ENCODE data around the gene BCL2.
A peak's percentile ranks its signal among the peaks of the same experiment; 100 is the strongest.
"Not testable (repeated sequence)": the region's sequence is repeated elsewhere in the genome, so short reads cannot be mapped to it uniquely, and the experiment has no call there.

Gene BCL2

DNA sequence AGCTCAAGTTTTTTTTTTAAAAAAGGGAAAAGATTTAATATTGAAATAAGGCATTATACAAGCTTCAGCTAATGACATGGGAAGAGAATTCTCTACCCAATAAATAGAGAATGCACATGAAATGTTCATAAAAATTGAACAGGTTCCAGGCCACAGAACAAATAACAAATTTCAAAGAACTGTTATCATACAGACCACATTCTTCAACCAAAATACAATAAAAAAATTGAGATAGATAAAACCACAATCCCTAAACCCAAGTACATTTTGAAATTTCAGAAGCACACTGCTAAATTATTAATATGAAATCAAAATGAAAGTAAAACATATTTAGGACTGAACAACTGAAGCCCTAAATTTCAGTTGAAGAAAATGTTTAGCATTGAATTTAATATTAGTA, 89.6 kb downstream of the BCL2 start:
- no peak for DNase-seq

DNA sequence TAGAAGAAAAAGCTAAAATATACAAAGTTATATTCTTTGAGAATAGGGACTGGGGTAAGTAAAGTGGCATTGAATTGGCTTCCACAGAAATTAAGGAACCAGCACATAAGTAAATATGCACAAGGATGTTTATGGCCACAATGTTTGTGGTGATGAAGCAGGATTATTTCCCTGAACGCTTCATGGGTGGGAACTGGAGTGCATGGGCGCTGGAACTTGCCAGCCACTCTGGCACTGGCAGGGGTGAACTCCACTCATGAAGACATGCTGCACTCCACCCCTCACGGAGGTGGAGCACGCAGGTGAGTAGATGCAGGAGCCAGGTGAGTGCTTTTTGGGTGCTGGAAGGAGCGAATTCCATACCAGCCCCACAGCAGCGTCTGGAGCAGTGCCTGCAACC, 94.1 kb downstream of the BCL2 start:
- DNase-seq = no peak

DNA sequence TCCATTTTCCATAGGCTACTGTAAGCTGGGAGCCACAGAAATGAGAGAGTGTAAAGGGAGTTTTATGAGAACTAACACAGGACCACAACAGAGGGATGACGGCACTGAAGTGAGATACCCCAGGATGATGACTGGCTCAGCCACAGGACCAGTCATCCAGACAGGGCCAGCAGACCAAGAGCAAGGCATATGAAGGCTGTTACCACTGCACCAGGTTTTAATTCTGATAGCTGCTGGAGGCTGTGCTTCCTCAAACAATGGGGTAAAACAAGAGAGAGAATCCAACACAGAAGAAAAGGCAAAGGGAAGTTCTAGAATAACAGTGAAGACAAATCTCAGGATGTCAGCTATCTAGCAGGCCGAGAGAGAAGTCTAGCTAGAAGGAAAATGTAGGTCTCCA, 94.9 kb downstream of the BCL2 start:
- no peak for DNase-seq

DNA sequence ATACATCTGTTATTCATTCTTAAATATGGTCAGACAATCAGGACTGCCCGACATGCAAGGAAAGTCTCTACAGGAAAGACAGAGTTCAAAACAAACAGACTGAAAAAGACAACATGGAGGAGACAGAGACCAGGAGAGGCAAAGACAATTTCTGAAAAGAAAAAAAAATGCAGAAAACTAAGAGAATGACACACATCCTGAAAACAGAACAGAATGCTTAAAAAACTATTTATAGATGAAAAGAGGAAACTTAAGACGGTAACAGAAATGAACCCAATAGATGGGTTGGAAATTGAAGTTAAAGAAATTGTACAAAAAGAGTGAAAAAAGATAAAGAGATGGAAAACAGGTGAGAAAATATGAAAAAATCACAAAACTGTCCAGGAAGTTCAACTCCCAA, 95.7 kb downstream of the BCL2 start:
- no peak for DNase-seq

DNA sequence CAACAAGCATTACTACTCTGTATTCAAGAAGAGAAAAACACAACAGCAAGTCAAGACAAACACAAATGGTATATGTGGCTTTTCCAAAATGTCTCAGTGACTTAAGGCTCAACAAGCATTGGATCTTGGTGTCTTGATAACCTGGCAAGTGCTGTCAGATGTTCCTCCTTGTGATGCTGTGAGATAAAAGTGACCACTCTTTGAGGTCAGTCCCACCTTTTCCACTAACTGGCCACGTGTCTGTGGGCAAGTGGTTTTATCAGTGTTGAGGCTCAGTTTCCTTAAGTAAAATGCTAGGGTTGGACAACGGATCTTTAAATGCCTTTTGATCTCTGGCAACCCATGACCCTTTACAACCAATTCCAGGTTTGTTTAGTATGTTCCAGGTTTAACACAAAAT, 98.7 kb downstream of the BCL2 start:
- DNase-seq = peak in 1 of 5 donors; percentile 56

DNA sequence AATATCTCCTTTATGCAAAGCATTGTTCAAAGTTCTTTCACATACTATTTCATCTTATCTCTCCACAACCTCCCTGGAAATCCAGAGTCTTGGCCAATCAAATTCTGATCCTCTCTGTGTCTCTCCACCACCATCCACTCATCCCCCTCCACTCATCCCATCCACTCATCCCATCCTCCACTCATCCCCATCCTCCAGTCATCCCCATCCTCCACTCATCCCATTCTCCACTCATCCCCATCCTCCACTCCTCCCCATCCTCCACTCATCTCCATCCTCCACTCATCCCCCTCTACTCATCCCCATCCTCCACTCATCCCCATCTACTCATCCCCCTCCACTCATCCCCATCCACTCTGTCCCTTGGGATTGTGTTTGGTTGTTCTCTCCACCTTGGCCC, 101.1 kb downstream of the BCL2 start:
- DNase-seq = no peak

DNA sequence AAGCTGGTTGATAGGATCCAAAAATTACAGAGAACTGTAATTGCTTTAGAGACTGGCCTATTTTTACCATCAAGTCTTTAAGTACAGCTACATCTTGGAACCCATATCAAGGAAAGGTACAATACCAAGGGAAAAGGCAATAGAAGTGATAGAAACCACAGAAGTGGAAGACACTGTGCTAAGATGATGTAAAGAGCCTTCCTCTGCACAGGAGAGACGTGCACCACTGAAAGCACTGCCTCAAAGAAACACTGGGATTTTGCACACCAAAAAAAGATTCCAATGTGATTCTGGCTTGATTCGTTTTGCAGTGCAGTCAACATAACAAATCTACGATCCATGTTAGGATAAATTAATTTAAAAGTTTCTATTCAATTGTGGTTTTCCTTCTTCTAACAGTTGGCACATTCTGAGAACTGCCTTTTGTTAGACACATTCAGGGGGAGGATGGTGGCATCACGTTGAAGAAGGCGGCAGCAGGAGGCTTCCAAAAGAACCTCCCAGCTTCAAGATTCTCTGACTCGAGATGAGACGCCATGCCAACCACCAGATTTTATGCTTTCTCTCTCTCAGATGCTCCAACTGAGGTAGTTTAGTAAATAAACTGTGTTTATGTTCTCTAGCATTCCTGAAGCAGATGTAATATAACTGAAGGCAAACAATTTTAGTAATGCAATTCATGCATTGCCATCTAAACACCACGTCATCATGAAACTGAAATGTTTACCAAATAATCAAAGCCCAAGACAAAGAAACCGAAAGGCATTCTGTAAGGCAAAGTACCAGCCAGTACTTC, 102.9 kb downstream of the BCL2 start:
- peak in 1 of 5 donors; percentile 80 for DNase-seq

DNA sequence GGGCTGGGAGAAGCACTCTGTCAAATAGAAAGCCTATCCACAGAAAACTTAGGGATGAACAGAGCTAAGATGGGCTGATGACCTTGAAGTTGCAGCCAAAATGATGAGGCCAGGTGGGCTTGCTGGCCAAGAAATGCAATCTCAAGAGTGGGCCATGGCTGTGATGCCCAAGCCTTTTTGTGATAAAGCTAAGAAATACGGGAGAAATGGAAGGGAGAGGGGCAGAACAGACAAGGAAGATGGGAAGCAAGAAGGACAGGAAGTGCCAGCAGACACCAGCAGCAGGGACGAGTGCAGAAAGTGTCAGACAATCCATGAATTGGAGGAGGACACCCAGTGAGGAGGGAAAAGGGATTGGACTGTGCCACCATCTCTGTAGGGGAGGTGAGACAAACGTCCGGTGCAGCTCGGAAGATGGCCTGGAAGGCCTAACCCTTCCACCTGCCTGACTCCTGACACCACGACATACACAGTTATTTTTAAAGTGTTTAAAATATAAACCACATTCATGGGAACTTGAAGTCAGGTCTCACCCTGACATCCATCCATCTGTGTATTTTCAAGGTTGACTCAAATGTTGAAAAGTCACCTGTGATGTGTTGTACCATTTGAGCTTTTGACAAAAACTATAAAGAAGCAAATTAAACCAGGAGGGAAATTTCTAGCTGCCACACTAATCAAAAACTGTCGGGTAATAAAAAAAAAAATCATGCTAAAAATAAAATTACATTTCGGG, 105.5 kb downstream of the BCL2 start:
- DNase-seq = peak in 1 of 5 donors; percentile 39

DNA sequence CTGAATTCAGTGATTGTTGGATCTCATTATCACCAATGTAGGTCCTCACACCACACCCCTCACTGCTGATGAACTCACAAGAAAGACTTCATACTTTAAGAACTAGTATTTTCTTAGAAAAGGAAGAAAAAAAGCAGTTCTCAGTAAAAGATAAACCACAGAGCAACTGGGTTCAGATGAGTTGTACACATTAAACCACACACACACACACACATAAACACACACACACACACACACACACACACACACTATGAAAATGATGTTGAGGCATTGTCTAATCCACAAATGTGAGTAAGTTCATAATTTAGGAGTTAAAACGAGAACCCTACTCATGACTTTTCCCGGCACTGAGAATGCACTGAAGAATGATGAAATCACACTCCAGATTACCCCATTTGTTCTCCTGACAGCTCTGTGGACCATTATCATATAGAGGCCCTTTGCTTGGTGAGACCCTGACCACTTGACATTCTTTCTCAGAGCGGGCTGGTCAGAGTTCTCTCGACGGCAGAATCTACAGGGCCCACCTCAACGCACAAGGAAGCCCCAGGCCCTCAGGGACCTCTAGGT, 106.2 kb downstream of the BCL2 start:
- peak in 1 of 5 donors; percentile 94 for DNase-seq

DNA sequence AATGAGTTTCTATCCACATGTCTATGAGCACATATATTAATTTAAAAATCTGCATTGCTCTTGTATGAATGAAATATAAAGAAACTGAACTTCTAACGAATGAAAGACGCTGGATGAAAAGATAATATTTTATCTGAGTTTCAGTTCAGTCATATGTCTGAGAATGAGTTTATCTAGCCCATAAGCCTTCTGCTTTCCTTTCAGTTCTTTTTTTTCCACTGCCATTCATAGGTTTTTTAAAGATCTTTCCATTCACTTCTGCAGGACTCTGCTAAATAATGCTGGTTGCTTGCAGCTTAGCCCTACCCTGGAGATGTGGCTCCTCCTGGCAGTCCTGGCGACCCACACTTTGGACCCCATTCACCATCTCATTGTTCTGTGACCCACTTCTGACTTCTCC, 109.0 kb downstream of the BCL2 start:
- peak in 1 of 5 donors; percentile 43 for DNase-seq

DNA sequence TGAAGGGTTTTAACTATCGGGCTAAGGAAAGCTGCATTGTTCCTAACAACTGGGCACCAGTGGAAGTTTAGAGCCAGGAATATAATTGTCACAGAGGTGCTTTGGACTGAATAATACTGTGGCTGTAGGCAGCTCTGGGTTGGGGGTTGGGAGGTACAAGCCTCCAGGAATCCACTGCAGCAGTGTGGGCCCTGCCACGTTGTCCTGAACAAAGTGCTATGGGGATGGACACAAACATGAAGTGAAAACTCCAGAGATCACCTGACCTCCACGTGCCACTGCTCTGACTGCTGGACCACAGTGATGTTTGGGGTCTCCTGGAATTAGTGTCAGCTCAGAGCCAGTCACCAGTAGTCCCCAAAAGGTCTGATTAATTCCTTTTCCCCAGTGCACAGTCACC, 110.9 kb downstream of the BCL2 start:
- DNase-seq = no peak

DNA sequence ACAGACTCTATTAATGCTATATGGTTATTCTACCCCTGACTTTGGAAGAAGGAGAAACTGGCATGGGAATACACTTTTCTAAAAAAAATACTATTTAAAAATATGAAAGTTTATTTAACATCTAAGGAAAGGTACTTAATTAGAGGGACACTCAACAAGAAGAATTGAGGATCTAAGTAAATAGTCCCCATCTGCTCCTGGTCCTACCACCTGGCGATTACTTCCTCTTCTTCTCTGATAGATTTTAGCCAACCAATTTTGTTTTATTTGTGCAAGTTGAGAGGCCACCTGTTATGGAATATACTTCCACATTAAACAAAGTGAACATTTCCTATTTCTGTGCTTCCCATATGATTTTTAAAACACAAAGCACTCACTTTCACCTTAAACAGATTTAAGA, 111.7 kb downstream of the BCL2 start:
- DNase-seq = no peak

DNA sequence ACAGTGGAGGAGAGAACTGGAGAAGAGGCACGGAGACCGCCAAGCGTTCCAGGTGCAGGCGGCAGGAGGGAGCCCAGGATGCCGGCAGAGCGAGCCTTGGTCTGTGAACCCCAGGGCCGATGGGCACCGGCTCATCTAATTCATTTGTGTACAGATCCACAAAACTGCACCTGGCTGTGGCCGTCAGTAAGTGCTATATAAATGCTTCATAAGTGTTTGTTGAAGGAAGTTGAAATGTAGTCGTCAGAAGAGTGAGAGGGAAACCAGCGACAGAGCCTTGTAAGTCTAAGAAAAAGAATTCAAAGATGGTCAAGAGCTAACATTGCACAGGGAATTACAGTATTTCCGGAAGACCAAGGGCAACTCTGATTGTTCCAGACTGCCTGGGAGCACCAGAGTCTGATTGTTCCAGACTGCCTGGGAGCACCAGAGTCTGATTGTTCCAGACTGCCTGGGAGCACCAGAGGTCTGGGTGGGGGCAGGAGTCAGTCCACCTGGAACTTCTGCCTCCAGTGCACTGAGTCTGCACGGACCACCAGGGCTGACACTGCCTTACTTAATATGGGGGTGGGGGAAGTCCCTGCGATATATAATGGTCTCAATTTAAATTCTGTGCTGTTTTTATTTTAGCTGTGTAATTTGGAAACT, 112.3 kb downstream of the BCL2 start:
- peak in 1 of 5 donors; percentile 53 for DNase-seq

DNA sequence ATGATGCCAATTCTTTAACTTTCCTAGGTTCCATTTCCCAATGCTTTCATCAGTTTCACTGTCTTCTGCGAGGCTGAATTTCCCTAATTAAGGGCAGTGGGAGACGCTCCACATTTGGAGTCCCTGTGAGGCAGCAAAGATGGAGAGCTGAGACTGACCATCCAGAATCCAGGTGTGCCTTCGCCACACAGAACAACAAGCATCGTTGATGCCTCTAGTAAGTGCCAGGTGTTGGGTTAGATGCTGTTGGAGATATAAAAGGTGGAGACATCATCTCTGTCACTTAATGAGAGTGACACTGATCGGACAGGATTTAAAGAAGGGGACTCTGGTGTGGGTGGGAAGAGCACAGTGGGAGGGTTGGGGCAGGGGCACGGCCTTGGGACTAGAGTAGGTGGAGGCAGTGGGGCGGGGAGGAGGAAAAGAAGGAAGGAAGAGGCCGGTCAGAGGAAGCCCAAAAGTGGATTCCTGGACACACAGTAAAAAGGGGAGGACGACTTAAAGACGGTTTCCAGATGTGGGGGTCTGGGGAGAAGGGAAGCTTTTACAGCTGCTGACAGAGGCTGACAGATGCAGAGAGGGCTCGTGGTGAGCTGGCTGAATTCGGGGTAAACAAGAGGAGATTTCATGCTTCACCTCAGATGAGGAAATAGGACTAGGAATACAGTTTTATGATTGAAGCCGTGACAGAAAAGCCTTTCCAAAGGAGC, 113.0 kb downstream of the BCL2 start:
- DNase-seq = no peak

DNA sequence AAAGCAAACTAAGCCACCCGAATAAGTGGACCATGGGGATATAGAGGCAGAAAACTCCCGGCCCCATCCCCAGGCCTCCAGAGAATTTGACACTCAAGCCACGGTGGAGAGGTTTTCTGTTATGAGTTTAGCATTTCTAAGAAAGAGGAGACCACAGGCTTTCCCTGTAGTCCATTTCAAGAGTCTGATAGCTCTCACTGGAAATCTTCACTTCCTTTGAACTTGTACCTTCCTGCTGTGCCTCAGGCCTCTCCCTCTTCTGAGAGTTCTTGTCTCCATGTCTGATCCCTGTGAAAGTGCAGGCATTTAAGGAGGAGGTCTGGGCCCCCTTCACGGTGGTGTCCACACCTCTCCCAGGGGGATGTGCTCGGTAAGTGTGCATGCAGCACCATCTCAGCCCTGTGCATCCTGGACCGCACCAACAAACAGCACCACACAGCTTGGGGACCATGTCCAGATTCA, 113.7 kb downstream of the BCL2 start:
- peak in 1 of 5 donors; percentile 80 for DNase-seq

DNA sequence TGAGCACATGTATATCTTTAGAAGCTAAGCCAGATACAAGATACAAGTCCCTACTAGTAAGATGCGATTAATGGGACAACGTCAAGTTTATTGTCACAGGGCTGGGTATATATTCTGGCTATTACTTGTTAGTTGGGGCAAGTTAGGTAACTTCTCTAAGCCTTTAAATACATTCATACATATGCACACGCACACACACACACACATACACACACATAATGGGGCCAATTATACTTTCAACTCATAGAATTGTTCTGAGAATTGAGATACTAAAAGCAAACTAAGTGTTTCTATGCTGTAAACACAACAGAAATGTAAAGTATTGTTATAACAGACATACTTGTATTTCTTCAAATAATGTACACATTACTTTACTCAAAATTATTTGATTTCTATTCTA, 116.1 kb downstream of the BCL2 start:
- no peak for DNase-seq

DNA sequence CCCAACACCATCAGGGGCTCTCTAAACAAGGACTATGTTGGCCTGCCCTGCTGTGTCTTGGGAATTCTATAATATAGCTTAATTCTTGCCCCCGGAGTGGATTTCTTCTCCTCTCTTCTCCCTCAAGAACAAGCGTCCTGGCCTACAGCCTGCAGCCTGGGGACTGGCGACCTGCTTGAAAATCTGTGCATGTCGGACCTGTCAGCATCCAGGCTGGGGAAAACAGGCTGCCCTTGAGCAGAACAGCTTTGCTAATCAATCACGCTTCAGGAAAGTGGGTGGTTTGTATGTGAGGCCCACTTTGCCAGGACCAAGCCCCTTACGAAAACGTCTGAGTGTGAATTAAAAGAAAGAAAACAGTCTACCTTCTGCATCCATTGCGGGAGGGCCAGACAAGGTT, 116.7 kb downstream of the BCL2 start:
- no peak for DNase-seq

DNA sequence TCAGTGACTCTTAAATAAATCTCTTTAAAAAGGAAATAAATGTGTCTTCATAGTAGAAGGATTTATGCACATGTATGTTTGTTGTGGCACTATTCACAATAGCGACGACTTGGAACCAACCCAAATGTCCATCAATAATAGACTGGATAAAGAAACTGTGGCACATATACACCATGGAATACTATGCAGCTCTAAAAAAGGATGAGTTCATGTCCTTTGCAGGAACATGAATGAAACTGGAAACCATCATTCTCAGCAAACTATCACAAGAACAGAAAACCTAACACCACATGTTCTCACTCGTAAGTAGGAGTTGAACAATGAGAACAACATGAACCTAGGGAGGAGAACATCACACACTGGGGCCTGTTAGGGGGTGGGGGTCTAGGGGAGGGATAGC, 118.1 kb downstream of the BCL2 start:
- DNase-seq = not testable (repeated sequence)

DNA sequence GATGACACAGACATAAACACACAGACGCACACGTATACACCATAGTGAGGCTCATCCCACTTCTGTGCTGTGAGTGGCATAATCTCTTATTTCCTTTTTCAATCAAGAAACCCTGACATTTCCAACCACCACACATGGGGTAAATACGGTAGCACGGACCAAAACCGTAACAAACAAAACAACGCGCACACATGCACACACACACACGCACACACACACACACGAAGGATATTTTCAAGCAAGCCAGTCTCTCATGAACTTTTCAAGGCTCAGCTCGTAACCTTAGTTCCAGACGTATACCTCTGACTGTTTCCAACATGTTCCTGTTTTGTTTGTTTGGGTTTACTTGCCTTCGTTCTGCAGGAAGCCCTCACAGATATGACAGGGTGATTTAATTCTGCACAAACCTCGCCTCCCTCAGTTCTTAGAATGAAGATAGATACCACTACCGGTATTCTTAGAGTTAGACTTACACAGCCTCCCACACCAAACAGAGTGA, 119.8 kb downstream of the BCL2 start:
- DNase-seq = peak in 3 of 5 donors; percentile 10 to 92 (median 25)

DNA sequence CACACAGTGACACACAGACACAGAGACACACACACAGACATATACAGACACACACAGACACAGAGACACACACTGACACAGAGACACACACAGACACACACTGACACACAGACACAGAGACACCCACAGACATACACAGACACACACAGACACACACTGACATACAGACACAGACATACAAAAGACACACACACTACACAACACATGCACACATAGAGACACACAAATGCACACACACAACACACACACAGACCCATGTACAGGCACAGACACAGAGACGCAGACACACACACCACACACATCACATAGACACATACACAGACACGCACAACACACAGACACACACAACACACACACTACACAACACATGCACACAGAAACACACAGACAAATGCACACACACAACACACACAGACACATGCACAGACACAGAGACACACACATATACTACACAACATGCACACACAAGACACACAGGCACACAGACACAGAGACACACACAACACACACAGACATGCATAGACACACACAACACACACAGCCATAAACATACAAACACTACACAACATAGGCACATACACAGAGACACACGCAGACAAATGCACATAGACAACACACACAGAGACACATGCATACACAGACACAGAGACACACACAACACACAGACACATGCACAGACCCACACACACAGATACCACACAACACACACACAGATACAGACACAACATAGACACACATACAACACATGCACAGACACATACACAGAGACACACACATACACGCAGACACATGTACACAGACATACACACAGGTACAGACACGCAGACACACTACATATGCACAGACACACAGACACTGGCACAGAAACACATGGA, 120.5 kb downstream of the BCL2 start:
- DNase-seq = peak in 1 of 5 donors; percentile 47

DNA sequence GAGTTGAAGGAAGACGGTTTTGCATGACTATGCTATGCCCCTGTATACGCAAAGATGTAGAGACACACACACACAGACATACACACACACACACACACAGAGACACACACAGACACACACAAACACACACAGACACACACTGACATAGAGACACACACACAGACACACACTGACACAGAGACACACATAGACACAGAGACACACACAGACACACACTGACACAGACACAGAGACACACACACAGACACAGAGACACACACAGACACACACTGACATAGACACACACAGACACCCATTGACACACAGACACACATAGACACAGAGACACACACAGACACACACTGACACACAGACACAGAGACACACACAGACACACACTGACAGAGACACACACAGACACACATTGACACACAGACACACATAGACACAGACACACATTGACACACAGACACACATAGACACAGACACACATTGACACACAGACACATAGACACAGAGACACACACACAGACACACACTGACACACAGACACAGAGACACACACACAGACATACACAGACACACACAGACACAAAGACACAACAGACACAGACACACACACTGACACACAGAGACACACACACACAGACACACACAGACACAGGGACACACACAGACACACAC, 121.3 kb downstream of the BCL2 start:
- peak in 1 of 5 donors; percentile 55 for DNase-seq
